SHP77 treated with DMSO at 0.1 percent for 48 hours (cell line): ENCODE results near the gene RAPGEFL1.
"Not testable (repeated sequence)": the region's sequence is repeated elsewhere in the genome, so short reads cannot be mapped to it uniquely, and the experiment has no call there.

ENCODE experiments used
- DNase-seq: peaks from one replicate; lab custom pipeline; 2025; lab: John Stamatoyannopoulos, UW

The RAPGEFL1 gene

DNA sequence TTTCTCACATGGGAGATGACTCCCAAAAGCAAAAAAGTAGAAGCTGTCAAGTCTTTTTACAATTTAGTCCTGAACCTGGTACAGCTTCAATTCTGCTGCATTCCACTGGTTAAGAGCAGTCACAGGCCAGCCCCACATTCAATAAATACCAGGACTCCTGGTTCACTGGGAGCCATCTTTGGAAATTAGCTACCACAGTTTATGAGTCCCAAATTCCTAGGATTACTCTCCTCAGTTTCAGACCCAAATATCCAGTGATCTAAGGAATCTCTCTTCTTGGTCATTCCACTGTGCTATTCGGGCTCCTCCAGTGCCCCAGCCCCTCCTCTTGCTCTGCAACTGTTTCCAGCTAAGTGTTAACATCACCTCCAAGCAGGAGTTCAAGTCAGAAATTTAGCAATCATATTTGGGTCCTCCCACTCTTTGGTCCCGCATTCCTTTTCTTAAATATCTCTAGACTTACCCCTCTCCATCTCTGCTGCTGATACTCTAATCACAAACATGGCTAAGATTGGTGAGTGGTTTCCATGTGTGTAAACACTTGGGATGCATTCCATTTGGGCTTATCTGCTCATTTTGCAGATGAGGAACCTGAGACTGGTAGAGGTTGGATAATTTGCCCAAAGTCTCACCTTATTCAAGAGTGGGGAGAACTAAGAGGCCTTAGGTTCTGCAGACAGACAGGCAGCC, 32.3 kb downstream of the RAPGEFL1 start:
- no peak for DNase-seq

DNA sequence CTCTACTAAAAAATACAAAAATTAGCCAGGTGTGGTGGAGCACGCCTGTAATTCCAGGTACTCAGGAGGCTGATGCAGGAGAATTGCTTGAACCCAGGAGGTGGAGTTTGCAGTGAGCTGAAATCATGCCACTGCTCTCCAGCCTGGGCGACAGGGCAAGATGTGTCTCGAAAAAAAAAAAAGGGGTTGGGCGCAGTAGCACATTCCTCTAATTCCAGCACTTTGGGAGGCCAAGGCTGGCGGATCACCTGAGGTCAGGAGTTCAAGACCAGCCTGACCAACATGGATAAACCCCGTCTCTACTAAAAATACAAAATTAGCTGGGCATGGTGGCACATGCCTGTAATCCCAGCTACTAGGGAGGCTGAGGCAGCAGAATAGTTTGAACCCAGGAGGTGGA, 36.6 kb downstream of the RAPGEFL1 start:
- not testable (repeated sequence) for DNase-seq

DNA sequence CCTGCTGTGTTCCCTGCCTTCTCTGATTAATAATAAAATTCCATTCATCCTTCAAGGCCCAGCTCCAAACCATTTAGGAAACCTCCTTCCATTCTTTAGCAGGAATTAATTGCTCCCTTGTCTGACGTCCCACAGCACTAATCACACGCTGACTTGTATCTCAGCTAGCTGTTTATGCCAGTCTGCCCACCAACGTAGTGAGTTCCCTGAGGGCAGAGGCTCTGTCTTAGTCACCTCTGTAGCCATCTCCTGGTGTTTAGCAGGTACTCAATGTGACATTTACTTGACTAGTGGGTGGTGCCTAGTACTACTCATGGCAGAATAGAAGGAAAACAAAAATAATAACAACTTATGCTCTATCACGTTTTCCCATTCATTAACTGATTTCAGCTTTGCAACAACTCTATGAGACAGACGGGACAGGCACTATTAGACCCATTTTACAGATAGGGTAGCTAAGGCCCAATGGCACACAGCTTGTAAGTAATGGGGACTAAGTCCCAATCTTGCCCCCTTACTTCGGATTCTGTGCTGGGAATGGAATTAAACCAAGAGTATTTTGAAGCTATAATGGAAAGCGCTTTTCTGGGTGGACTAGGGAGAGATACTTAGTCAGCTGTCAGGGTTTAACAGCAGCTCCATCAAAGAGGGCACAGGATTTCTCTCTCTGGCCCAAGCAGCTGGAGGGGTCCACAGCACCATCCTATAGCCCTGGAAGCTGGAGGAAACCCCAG, 40.9 kb downstream of the RAPGEFL1 start:
- no peak for DNase-seq

DNA sequence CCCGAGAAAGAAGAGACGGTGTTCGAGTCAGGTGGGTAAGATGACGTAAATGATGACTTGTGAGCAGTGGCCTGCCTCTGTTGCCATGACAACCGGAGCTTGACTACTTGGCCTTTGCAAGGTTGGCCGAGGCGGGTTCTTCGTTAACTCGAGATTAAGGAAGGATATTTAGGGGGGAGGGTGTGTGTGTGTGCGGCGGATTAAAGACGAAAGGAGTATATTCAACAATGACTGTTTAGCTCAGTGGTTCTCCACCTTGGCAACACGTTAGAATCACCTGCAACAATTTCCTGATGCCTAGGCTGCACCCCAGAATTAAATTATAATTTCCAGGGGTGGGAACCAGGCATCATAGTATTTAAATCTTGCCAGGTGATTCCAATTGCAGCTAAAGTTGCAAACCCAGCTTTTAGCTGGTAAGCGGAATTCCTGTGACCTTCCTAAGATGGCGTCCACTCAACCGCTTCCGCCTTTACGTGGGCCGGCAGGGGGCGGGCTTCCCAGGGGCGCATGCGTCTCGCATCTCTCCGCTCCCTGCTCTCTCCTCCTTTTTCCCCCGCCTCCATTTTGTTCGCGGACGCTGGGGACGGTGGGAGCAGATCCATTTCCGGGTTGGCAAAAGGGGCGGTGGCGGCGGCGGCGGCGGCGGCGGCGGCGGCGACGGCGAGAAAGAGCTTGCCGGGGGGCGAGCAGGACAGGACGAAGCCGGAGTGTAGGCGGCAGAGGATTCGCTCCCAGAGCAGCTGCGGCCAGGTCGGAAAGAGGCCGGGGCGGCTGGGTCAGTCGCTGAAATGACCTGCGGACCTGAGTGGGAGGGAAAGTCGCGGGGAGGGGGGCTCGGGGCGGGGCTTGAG, 41.7 kb downstream of the RAPGEFL1 start, which contains the start of gene WIPF2:
Gene WIPF2, plus strand, starts transcription at position 565 of the 854 bp plus-strand sequence. CDS start 37,156 bp downstream, outside the sequence.
- peak; percentile 90 for DNase-seq

DNA sequence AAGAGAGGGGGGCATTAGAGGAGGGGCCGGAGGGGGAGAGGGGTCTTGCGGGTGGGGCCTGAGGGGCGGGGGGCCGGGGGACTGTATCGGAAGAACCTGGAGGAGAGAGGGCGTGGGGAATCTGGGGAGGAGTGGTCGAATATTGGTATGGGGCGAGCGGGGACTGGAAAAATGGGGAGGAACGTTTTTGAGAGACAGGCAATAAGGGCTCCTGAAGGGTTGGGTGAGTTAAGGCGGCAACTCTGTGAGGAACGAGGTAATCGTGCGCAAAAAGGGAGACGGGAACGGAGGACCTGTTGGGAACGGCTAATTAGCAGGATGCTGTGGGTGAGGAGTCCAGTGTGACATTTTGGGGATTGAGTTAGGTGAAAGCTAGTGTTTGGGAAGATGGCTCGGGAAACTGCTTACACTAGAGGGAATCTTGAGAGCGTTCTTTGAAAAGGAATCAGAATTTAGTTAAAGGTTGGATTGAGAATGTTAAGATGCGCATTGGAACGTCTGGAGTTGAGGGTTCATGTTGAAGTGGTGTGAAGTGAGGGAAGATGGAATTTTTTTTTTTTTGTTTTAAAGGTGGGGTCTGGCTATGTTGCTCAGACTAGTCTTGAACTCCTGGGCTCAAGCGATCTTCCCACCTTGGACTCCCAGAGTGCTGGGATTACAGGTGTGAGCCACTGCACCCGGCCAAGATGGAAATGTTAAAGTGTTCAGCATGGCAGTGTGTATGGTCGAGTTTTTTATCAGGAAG, 42.5 kb downstream of the RAPGEFL1 start:
- peak; percentile 27 for DNase-seq

DNA sequence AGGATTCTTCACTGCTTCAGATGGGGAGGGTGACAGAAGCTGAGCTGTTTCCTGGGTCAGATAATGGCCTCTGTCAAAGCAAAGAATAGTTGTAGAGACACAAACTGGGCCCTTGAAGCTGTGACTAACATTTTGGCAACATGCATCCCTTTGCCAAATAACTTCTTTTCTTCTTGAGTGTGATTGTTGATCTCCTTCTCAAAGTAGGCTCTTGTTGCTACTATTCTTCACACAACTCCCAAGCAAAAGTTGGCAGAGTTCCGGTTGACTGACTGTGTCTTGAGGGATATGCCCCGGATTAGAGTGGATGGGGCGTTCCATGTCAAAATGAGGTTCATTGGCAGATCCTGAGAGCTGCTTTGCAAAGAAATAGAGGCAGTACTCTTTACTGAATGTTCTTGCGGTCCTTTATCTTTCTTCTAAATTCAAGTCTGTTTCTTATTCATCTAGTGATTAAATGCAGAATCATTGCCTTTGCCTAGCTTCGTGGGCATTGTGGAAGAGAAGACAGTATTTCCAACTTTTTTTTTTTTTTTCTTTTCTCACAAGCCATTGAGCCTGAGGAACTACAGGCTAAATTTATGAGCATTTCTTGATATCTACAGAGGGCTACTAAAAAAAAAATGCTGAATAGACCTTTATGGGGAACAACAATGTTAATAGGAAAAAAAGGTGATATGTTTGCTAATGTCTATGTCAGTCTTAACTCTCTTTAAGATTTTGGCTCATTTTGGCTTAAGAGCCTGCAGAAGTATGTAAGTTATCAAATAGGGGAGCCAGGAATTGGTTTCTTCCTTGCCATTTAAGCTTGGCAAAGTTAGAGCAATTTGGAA, 47.7 kb downstream of the RAPGEFL1 start:
- DNase-seq: no peak

- not testable (repeated sequence) for DNase-seq
Measured at GRCh38 chr17:40229146-40229545, 51.9 kb downstream of the RAPGEFL1 start.

GRCh38 chr17:40230670-40231069, 53.4 kb downstream of the RAPGEFL1 start:
- DNase-seq: no peak

- DNase-seq: not testable (repeated sequence)
Measured at GRCh38 chr17:40231928-40232327, 54.7 kb downstream of the RAPGEFL1 start.

- DNase-seq: no peak
Measured at GRCh38 chr17:40241252-40241834, 64.1 kb downstream of the RAPGEFL1 start.

- no peak for DNase-seq
Measured at GRCh38 chr17:40242774-40243173, 65.5 kb downstream of the RAPGEFL1 start.

DNA sequence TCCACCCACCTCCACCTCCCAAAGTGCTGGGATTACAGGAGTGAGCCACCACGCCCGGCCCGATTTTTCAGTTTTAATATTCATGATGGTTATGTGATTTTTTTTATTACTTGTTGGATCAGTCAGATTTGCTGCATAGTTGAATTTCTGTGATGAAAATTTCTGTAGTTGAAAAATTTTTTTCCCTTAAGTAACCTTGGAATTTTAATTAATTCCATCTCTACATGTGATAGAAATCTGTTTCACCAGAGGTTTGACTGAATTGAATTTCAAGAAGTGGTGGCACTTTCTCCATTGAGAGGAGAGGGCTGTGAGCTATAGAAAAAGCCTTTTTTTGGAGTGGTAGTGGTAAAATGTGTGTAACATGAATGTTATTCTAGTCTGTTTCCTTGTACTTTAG, 66.5 kb downstream of the RAPGEFL1 start:
- DNase-seq: no peak

GRCh38 chr17:40244255-40244654, 67.0 kb downstream of the RAPGEFL1 start:
- DNase-seq: no peak
